Uterus (tissue), 2 donors: ENCODE measurements around the gene YBX1.

ENCODE experiments used
- CTCF ChIP-seq, 4 experiments: fragments of 200-600 bp in 2 of 4; fragments of 450-650 bp in 2 of 4; sonication (generic) in 2 of 4; IDR thresholded peaks; one replicate each; pipeline ENCODE4 v1.5.1; 2016 to 2019; ENCODE audit warnings: antibody characterized with exemption in 4 of 4, mild to moderate bottlenecking in 2 of 4, moderate library complexity in 1 of 4
- POLR2A ChIP-seq, 2 donors: fragments of 450-650 bp; IDR thresholded peaks; one replicate each; pipeline ENCODE4 v1.6.1; 2016; ENCODE audit warnings: antibody characterized with exemption in 2 of 2, mild to moderate bottlenecking in 1 of 2, moderate library complexity in 1 of 2

- TF ChIP-seq CTCF (IDR thresholded peaks at IDR 0.05), result no peak
- no peak for TF ChIP-seq POLR2A (IDR thresholded peaks at IDR 0.05)
Measured at GRCh38 chr1:42748461-42749410, 66.5 kb downstream of the YBX1 start.
